Jurkat, Clone E6-1 (cell line): ENCODE measurements around the gene ATXN7L1.
"Not testable (repeated sequence)": the region's sequence is repeated elsewhere in the genome, so short reads cannot be mapped to it uniquely, and the experiment has no call there.

Experiments
- DNase-seq: peaks from one replicate; pipeline ENCODE4 v3.0.0-alpha.2; 2011; ENCODE audit warnings: low read depth, low spot score
- H3K4me3 ChIP-seq: 2 replicates; pipeline ENCODE4 v1.5.1; 2011; ENCODE audit warnings: mild to moderate bottlenecking, low read length, control low read depth, moderate library complexity

ATXN7L1 gene

DNA sequence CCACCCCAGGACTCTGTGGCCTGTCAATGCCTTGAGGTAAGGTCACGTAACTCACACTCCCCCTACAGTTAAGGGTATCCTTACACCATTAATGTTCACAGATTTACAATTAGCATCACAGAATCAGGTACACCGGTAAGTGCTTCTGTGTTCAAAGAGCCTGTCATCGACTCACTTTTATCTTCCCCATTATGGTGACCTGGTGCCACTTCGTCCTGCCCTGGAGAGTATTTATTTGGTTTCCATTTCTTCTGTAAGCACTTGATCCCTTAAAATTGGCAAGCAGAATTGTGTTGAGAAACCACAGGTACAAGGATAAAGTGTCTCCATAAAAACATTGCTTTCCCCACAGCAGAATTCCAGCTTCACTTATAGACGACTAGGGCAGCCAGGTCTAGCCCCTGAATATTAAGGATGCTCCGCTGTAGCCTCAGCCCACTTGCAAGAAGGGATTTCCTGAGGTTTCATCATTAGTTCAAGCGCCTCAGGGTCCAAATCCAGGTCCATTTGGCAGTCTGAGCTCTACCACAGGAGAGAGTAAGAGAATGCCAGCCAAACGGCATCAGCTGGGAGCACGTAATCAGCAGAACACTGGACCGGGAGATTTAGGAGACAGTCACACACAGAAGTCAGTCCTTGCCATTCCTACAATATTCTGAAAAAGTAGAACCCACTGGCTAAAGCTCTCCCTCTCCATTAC, 10.1 kb downstream of the ATXN7L1 start:
- no peak overlapping the region for H3K4me3 ChIP-seq
- no peak for DNase-seq

DNA sequence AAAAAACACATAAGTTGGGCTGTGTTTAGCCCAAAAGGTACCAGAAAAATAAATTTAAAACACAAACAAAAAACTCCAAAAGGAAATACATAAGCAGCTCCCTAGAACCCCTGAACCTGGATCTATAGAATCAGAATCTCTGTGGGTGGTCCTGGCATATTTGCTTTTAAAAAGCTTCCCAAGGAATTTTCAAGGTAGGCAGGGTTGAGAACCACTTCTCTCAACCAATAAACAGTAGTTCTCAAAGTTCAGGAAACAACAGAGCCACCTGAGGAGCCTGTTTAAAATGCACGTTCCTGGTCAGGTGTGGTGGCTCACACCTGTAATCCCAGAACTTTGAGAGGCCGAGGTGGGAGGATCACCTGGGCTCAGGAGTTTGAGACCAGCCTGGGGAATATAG, 12.5 kb downstream of the ATXN7L1 start:
- no peak overlapping the region for H3K4me3 ChIP-seq
- no peak for DNase-seq

DNA sequence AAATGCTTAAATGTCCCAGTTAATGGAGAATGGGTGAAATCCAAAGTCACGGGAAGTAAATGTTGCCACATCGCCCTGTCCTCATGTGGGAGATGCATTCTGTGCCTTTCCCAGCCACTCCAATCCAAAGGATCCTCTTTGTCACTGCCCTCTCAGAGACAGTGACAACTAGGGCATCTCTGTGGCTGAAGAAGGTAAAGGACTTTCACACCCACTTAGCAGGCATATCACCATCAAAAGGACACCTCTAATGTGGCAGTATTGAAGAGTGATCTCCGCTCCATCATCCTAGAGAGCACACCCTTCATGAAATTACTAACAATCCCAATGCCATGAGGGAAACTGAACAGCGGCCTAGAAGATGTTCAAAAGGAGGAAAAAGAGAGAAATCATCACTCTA, 13.6 kb downstream of the ATXN7L1 start:
- H3K4me3 ChIP-seq, result no peak overlapping the region
- no peak for DNase-seq

DNA sequence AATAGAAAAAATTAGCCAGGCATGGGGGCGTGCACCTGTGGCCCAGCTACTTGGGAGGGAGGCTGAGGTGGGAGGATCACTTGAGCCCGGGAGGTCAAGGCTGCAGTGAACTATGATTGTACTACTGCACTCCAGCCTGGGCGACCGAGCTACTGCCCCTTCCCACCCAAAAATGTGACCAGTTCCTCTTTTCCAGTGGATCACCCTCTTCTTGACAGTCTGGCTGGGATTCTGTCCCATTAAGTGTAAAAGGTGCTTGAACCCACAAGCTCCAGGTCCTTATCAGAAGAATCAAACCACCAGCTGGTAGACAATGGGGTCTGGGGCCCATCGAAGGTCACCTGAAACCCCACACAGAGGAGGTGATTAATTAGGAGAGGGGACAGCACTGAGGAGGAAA, 14.1 kb downstream of the ATXN7L1 start:
- DNase-seq, result no peak

DNA sequence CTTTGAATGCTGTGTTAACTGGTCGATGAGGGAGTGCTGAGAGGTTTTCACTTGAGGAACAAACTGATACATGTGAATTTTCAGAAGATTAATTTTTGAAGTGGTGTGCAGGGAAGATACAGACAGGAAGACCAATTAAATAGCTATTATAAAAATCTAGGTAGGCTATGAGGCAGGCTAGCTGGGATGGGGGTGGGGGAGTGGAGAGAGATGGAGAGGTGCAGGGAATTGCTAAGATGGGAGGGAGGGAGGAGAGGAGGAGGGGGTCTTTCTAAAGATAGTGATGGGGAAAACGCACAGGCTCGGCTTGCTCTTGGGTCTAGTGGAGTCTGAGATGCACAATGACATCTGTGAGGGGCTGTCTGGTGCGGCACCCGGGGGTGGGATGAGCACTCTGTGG, 15.2 kb downstream of the ATXN7L1 start:
- H3K4me3 ChIP-seq, result no peak overlapping the region

More for the DNA sequence above, 14.1 kb downstream of the ATXN7L1 start:
- H3K4me3 ChIP-seq, result no peak overlapping the region

DNA sequence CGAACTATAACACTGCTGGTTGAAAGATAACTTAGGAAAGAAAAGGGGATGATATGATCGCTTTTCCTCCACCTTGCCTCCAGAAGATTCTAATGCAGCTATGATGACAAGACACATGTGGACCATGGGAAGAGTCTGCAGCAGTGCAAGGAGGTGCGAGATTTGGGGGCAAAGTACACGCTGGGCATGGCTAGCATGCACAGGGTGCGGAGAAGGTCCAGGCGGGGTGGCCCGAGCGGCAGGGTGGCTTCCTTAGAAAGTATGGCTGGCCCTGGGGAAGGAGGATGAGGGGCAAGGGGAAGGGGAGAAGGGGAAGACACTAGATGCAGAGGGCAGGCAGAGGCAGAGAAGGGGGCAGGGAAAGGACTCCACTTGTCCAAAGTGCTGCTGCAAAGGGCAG, 15.6 kb downstream of the ATXN7L1 start:
- DNase-seq, result no peak
- no peak overlapping the region for H3K4me3 ChIP-seq

More for the DNA sequence above, 15.2 kb downstream of the ATXN7L1 start:
- DNase-seq, result no peak

DNA sequence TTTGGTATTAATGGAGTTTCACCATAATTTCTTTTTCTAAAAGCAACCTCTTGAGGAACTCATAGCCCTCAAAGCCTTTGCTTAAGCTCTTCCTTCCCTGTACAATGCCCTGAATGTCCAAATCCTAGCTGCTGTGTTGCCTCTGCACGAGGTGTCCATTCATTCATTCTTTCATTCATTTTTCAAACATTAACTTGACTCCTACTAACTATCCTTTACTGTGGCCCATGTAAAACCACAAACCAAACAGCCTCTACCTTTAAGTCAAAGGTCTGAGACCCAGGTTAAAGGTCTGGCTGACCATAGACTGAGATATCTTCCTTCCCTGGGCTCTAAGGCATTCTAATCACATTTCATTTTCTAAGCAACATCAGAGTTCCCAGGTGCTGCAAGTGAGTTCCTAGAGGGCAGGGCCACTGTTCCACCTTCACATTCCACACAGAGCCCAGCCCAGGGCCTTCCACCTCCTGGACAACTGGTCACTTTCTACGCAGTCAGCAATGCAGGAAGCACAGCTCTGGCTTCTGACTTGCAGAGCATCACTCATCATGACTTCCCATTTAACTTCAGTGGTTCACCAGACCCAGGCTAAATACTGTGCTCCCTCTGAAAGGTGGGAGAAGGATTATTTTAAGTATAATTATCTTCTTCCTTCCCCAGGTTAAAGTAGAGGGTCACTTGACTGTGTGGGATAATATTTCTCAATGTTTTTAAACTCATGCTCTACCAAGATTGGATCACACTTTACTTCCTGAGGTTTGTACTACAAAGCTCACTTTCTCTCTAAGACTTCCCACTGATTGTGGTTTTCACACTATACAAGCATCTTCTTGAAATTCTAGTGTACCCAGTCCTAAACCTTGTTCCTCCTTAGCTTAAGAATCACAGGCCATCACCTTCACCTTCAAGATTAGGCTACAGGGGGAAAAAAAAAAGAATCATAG, 19.1 kb downstream of the ATXN7L1 start:
- no peak overlapping the region for H3K4me3 ChIP-seq
- DNase-seq, result no peak

DNA sequence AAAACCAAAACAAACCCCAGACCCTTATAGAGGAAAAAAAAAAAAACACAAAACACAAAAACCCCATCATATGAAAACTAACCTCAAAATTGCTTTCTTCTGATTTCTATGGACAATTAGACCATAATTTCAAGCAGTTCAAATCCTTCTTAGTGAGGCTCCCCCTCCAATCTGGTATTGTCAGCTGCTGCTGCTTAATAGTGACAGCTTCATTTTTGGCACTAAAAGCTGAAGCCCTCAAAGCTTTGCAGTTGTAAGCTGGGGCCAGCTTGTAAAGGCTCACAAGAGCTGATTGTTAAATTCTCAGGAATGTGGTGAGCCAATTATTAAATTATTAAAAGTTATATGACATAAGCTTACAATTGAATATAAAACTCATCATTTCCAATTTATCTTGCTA, 21.9 kb downstream of the ATXN7L1 start:
- H3K4me3 ChIP-seq, result no peak overlapping the region
- no peak for DNase-seq

DNA sequence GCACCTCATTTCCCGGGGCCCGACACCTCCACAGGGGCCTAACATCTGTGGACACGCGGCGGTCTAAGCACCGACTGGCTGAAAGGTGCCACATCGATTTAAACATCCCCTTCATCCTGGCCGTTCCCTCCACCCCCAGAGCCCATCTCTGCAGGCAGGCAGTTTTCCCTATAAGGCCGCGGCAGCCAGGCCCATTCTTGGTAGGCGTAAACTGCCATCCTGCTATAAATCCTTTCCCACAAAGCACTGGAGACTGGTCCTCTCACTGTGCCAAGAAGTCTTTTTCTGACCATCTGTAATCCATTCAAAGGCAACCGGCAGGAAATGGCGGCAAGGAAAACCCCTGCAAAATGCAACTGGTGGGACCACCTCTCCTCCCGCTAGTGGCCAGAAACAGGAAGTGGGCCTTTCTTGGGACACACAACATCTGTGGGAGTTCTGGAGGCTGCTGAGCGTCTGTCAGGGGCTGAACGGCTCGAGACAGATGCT, 22.4 kb downstream of the ATXN7L1 start:
- DNase-seq, result no peak
- H3K4me3 ChIP-seq, result no peak overlapping the region

DNA sequence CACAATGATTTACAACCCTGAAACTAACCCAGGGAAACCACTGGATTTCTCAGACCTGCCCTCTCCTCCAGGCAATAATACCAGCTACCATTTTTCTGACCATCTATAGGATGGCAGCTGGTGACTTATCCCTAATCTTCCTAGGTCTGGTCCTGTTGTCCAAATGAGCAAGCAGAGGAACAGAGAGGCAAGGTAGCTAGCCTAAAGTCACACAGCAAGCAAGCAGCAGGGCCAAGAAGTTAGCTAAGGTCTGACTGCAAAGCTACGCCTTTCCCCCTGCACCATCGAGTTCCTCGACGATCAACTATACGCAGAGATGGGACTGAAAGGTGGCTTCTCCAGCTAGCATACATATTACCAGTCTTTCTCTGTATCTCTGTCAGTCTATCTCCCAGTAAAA, 25.3 kb downstream of the ATXN7L1 start:
- DNase-seq, result no peak
- H3K4me3 ChIP-seq, result no peak overlapping the region

DNA sequence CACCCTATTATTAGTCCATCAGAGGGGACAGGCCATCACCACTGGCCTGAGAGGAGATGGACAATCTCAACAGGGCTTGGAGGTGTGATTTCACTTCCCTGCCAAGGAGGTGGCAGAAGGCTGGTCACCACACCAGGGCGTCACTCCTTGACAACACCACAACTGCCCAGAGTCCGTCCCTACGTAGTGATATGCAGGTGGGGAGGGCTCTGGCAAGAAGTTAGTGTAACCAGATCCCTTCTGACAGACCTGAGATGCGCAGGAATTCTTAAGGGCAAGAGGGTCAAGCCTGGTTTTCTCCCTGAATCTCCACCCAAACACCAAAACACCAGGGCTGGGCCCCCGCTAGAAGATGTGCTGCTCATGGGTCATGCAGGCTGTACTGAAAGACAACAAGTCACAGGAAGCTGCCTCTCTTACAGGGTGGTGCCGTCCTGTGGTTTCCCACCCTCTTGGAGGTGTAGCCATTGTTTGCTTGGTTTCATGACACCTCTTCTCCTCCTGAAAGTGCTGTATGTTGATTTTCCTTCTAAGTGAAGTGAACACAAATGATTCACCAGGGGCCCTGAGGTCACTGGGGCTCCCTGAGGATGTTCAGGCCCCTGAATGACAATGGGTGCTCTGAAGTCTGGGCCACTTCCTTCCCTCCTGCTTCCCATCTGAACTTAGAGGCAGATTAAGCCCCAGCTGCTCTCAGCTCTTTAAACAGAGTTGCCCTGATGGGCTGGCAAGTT, 27.1 kb downstream of the ATXN7L1 start:
- H3K4me3 ChIP-seq, result no peak overlapping the region
- DNase-seq, result peak; percentile 35

DNA sequence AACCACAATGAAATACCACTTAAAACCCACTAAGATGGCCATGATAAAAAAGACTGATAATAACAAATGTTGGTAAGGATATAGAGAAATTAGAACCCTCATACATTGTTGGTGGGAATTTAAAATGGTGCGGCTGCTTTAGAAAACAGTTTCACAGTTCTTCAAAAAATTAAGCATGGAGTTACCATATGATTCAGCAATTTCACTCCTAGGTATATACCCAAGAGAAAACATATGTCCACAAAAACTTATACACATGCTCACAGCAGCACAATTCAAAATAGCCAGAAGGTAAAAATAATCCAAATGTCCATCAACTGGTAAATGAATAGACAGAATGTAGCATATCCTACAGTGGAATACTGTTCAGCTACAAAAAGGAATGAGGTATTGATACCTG, 30.0 kb downstream of the ATXN7L1 start:
- no peak overlapping the region for H3K4me3 ChIP-seq
- DNase-seq, result no peak

DNA sequence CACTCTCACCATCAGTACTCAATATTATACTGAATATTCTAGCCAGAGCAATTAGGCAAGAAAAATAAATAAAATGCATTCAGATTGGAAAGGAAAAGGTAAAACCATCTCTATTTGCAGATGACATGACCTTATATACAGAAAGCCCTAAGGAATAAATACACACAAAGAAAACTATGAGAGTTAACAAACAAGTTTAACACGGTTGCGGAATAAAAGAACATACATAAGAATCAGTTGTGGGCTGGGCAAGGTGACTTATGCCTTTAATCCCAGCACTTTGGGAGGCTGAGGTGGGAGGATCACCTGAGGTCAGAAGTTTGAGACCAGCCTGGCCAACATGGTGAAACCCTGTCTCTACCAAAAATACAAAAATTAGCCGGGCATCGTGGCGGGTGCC, 31.7 kb downstream of the ATXN7L1 start:
- not testable (repeated sequence) for DNase-seq, H3K4me3 ChIP-seq

DNA sequence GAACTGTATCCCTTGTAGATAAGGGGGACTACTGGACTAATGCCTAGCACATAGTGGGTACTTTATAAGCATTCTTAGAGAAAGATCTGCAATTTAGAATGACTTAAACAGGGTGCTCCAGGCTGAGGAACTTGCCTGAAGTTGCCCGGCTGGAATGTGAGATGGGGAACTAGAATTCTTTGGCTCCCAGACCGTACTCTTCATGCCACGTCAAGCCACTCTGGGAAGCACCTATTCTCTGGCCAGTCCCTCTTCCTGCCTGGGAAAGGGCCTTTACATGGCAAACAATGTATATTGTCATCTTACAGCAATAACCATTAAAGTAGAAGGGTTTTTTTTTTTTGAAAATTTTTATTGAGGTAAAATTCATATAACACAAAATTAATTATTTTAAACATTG, 34.5 kb downstream of the ATXN7L1 start:
- no peak overlapping the region for H3K4me3 ChIP-seq
- DNase-seq, result no peak

DNA sequence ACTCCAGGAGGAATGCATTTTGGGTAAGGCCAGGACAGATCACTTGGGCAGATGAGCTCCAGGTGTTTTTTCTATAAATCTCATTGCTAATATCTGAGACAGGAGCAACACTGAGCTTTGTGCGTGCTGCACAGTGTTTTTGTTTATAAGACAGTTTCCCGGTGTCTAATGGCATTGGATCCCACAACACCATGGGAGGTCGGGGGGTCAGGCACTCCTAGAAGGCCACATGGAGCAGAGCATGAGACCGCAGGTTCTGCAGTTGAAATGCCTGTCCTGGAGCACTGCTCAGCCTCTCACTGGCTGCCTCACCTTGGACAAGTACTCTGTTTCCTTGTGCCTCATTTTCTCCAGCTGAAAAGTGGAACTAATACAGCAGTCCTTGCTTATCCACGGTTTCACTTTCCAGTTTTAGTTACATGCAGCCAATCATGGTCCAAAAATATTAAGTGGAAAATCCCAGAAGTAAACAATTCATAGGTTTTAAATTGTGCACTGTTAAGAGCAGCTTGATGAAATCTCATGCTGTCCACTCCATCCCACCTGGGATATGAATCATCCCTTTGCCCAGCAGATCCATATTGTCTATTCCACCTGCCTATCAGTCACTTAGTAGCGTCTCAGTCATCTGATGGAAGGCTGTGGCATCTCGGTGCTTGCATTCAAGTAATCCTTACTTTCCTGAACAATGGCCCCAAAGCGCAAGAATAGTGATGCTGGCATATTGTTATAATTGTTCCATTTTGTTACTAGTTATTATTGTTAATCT, 35.2 kb downstream of the ATXN7L1 start:
- no peak for DNase-seq
- H3K4me3 ChIP-seq, result no peak overlapping the region

DNA sequence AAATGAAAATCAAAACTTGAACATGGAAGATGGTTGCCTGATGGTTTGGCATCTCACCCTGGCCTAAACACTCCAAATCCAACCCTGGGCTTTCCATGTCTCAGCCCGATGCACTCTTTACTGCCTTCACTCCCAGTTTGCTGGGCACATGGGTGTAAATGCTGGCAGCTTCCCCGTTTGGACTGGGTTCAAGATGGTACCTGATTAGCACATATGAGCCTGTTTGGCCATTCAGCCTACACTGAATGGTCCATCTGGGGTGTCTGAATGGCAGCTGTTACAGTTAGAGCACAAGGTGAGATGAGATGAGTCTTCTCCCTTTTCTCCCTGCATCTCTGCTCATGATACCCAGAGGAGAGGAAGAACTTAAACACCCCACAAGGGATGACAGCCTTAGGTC, 37.1 kb downstream of the ATXN7L1 start:
- H3K4me3 ChIP-seq, result no peak overlapping the region
- no peak for DNase-seq

DNA sequence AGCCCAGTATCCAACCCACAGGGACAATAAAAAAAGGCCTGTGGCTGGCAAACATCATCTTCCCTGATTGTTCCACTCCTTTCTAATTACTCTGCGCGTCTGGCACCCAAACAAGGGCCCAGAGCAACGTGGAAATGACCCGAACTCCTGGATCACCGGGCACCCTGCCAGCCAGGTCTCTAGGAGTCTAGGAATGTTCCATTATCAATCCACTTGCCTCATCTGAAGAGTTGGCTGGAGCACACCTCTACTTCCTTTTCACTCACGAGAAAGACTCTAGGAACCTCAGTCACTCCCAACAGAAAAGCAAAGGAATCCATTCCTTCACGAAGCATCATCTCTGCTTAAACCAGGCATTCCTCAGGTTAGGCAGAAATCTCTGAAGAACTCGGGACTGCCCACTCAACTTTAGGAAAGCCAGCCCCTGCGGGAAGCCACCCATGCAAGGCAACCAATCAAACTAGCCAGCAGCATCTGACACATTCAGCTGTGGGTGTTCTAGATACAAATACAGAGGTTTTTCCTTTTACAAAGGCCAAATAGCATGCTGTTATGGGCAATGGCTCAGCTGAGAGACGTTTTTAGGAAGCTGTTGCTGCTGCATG, 37.7 kb downstream of the ATXN7L1 start:
- H3K4me3 ChIP-seq, result no peak overlapping the region

DNA sequence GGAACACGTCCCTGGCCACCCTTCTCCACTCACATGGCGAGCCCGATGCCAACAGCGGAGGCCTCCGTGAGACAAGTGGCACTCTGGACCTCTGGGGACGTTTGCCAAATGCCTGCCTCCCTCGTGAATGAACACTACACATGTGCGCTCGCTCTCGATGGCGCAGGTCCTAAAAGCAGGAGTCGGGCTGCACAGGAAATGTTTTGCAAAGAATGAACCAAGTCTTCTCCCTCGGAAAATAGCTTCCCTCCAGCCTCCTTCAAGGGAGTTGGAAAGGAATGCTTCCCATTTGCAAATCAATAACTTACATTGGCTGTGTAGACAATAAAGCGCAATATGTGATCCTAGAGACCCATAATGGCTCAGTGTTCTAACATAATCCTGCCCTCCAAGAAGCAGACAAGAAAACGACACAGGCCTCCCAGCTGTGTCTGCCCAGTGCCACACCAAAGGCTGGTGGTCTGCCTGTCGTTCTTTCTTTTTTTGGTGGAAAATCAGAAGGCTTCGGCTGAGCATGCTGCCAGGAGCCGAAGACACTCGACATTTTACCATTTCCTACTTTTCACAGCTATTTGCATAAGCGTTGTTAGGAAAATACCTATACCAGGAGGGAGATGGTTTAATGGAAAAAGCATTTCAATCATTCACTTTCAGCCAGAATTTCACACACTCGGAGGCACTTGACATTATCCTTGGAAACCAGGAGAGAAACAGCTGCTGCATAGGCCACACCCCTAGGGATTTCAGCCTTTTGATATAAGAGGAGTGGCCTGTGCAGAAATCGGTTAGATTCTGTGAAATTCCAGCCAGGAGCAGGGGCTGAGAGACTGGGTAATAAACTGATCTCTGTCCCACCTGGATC, 38.4 kb downstream of the ATXN7L1 start:
- DNase-seq, result no peak
- no peak overlapping the region for H3K4me3 ChIP-seq

More for the DNA sequence above, 37.7 kb downstream of the ATXN7L1 start:
- no peak for DNase-seq
